ENCODE measurements around the gene BRD3OS.

DNA sequence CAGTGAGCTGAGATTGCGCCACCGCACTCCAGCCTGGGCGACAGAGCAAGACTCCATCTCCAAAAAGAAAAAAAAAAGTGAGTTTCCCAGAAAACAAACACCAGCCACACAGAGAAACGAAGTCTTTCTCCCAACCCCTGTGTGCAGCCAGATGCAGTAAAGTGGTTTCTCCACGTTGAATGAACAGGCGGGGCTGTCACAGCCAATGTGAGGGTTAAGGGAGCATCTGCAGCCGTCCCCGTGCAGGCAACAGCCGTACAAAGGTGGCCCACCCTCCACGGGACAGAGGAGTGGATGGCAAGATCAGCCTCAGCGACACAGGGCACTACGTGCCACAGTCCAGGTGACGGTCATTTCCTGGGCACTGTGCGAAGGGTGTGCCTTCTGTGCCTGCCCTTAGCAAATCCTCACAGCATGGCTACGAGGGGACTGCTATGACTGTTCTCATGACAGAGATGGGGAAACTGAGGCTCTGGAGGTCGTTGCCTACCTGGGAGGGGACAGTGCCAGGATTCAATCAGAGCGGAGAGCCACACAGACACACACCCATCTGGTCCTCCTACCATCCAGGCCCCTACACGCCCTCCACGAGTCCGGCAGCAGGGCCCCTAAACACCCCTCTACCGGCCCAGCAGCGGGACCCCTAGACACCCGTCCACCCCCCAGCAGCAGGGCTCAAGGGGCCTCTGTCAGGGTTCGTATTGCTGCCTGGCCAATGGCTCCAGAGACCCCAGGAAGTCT lies 35.5 kb upstream of the BRD3OS start:
- TF ChIP-seq, protein P1, sequence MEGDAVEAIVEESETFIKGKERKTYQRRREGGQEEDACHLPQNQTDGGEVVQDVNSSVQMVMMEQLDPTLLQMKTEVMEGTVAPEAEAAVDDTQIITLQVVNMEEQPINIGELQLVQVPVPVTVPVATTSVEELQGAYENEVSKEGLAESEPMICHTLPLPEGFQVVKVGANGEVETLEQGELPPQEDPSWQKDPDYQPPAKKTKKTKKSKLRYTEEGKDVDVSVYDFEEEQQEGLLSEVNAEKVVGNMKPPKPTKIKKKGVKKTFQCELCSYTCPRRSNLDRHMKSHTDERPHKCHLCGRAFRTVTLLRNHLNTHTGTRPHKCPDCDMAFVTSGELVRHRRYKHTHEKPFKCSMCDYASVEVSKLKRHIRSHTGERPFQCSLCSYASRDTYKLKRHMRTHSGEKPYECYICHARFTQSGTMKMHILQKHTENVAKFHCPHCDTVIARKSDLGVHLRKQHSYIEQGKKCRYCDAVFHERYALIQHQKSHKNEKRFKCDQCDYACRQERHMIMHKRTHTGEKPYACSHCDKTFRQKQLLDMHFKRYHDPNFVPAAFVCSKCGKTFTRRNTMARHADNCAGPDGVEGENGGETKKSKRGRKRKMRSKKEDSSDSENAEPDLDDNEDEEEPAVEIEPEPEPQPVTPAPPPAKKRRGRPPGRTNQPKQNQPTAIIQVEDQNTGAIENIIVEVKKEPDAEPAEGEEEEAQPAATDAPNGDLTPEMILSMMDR (IDR thresholded peaks at IDR 0.05 in 2 of 3, conservative IDR thresholded peaks at IDR 0.05 in 1 of 3; ENCODE audit: control insufficient read depth in 2 of 3, extremely low read depth in 1 of 3, insufficient read depth in 1 of 3, low read depth in 3 of 3, low read length in 3 of 3): no peak
- TF ChIP-seq, protein P2, sequence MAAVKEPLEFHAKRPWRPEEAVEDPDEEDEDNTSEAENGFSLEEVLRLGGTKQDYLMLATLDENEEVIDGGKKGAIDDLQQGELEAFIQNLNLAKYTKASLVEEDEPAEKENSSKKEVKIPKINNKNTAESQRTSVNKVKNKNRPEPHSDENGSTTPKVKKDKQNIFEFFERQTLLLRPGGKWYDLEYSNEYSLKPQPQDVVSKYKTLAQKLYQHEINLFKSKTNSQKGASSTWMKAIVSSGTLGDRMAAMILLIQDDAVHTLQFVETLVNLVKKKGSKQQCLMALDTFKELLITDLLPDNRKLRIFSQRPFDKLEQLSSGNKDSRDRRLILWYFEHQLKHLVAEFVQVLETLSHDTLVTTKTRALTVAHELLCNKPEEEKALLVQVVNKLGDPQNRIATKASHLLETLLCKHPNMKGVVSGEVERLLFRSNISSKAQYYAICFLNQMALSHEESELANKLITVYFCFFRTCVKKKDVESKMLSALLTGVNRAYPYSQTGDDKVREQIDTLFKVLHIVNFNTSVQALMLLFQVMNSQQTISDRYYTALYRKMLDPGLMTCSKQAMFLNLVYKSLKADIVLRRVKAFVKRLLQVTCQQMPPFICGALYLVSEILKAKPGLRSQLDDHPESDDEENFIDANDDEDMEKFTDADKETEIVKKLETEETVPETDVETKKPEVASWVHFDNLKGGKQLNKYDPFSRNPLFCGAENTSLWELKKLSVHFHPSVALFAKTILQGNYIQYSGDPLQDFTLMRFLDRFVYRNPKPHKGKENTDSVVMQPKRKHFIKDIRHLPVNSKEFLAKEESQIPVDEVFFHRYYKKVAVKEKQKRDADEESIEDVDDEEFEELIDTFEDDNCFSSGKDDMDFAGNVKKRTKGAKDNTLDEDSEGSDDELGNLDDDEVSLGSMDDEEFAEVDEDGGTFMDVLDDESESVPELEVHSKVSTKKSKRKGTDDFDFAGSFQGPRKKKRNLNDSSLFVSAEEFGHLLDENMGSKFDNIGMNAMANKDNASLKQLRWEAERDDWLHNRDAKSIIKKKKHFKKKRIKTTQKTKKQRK (IDR thresholded peaks at IDR 0.05; ENCODE audit: low read depth, low read length): no peak
- TF ChIP-seq SUZ12 (IDR thresholded peaks at IDR 0.05; ENCODE audit: unreplicated experiment) (no peak), EP300 (IDR thresholded peaks at IDR 0.05; ENCODE audit: borderline replicate concordance in 1 of 2, control insufficient read depth in 1 of 2, low read depth in 2 of 2, low read length in 2 of 2) (no peak), POLR2A (IDR thresholded peaks at IDR 0.05; ENCODE audit: low read depth, low read length) (no peak), FOXM1 (IDR thresholded peaks at IDR 0.05; ENCODE audit: low read depth, low read length) (no peak), RBBP5 (conservative IDR thresholded peaks at IDR 0.05) (no peak), POLR2AphosphoS5 (IDR thresholded peaks at IDR 0.05; ENCODE audit: low read length) (no peak), EGR1 (IDR thresholded peaks at IDR 0.05; ENCODE audit: borderline replicate concordance in 1 of 2, low read depth in 2 of 2, low read length in 2 of 2) (no peak)
- TF ChIP-seq, protein P3, sequence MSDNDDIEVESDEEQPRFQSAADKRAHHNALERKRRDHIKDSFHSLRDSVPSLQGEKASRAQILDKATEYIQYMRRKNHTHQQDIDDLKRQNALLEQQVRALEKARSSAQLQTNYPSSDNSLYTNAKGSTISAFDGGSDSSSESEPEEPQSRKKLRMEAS (IDR thresholded peaks at IDR 0.05; ENCODE audit: low read depth, low read length): no peak
- TF ChIP-seq, protein P4, sequence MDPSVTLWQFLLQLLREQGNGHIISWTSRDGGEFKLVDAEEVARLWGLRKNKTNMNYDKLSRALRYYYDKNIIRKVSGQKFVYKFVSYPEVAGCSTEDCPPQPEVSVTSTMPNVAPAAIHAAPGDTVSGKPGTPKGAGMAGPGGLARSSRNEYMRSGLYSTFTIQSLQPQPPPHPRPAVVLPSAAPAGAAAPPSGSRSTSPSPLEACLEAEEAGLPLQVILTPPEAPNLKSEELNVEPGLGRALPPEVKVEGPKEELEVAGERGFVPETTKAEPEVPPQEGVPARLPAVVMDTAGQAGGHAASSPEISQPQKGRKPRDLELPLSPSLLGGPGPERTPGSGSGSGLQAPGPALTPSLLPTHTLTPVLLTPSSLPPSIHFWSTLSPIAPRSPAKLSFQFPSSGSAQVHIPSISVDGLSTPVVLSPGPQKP (IDR thresholded peaks at IDR 0.05; ENCODE audit: low read depth, low read length): no peak

Measured in GM12878 (cell line).